PFSK-1 (cell line): ENCODE data around the gene SYT13.

Experiments used
- FOXP2 ChIP-seq: optimal IDR thresholded peaks from 2 replicates; pipeline ENCODE3; 2011; ENCODE audit warnings: borderline replicate concordance, control low read depth, inconsistent platforms; ENCODE audit not compliant: insufficient read depth; ENCODE audit errors: extremely low read length, extremely low read depth
- POLR2AphosphoS5 ChIP-seq: IDR thresholded peaks from 2 replicates; pipeline ENCODE4 v1.6.1; 2012; ENCODE audit warnings: low read depth, mild to moderate bottlenecking, control low read depth, low read length, moderate library complexity
- REST ChIP-seq, 2 experiments: IDR thresholded peaks; 2 replicates each; pipeline versions ENCODE4 v1.6.1 to v1.8.0; 2011 to 2012; ENCODE audit warnings: low read depth in 2 of 2, low read length in 2 of 2, control low read depth in 1 of 2, inconsistent platforms in 1 of 2, mild to moderate bottlenecking in 1 of 2, moderate library complexity in 1 of 2; ENCODE audit not compliant: insufficient read depth in 1 of 2
- SIN3A ChIP-seq: IDR thresholded peaks from 2 replicates; pipeline ENCODE4 v1.6.1; 2012; ENCODE audit warnings: mild to moderate bottlenecking, low read length, moderate library complexity, borderline replicate concordance; ENCODE audit not compliant: insufficient read depth
- TAF1 ChIP-seq: IDR thresholded peaks from 2 replicates; pipeline ENCODE4 v1.6.1; 2012; ENCODE audit warnings: low read length, control low read depth, borderline replicate concordance; ENCODE audit not compliant: insufficient read depth

The SYT13 gene

GRCh38 chr11:45321031-45321595, 35.0 kb upstream of the SYT13 start:
- TF ChIP-seq TAF1 (no peak), POLR2AphosphoS5 (no peak), SIN3A (no peak), FOXP2 (no peak), REST (IDR thresholded peaks at IDR 0.05; ENCODE audit: insufficient read depth in 1 of 2, low read depth in 2 of 2, low read length in 2 of 2) (no peak)

- TF ChIP-seq TAF1 (no peak), POLR2AphosphoS5 (no peak), REST (IDR thresholded peaks at IDR 0.05; ENCODE audit: insufficient read depth in 1 of 2, low read depth in 2 of 2, low read length in 2 of 2) (no peak)
Measured at GRCh38 chr11:45320371-45320770, 34.2 kb upstream of the SYT13 start.

- no peak for TF ChIP-seq POLR2AphosphoS5
- no peak for TF ChIP-seq TAF1
- no peak for TF ChIP-seq FOXP2
- TF ChIP-seq SIN3A: no peak
- no peak for TF ChIP-seq REST (IDR thresholded peaks at IDR 0.05; ENCODE audit: insufficient read depth in 1 of 2, low read depth in 2 of 2, low read length in 2 of 2)
Measured at GRCh38 chr11:45319077-45319476, 32.9 kb upstream of the SYT13 start.

GRCh38 chr11:45318516-45318915, 32.4 kb upstream of the SYT13 start:
- TF ChIP-seq POLR2AphosphoS5 (no peak), REST (IDR thresholded peaks at IDR 0.05; ENCODE audit: insufficient read depth in 1 of 2, low read depth in 2 of 2, low read length in 2 of 2) (no peak), SIN3A (no peak), TAF1 (no peak), FOXP2 (no peak)

GRCh38 chr11:45316258-45316657, 30.1 kb upstream of the SYT13 start:
- TF ChIP-seq TAF1 (no peak), SIN3A (no peak), REST (IDR thresholded peaks at IDR 0.05; ENCODE audit: insufficient read depth in 1 of 2, low read depth in 2 of 2, low read length in 2 of 2) (no peak), FOXP2 (no peak), POLR2AphosphoS5 (no peak)
